Stimulated activated naive B cell treated with anti-CD40 and anti-IgM and Interleukin-4, amounts not matched to agents 10 μg/mL and 1 μg/mL and 100 μg/mL, for 72 hours (primary cell): ENCODE results near the gene SEMA4G.
A peak's percentile ranks its signal among the peaks of the same experiment; 100 is the strongest.

ENCODE experiments used
- ATAC-seq, 2 donors: fragments of 150-1000 bp; cut with Tn5 transposase; replicated peaks; 2 replicates each; pipeline ENCODE4 v1.10.0; 2021; ENCODE audit warnings: moderate library complexity in 1 of 2
- DNase-seq: peaks from one replicate; pipeline ENCODE4 v3.0.0; 2021
- H3K27ac Mint-ChIP-seq: one replicate; pipeline ENCODE4 v1.8.0; 2022; ENCODE audit warnings: mild to moderate bottlenecking, mixed read lengths
- H3K27me3 Mint-ChIP-seq, 2 donors: one replicate each; pipeline ENCODE4 v1.8.0; 2022; ENCODE audit warnings: mixed read lengths in 2 of 2
- H3K36me3 Mint-ChIP-seq, 2 donors: one replicate each; pipeline ENCODE4 v1.8.0; 2022; ENCODE audit warnings: mixed read lengths in 2 of 2, mild to moderate bottlenecking in 1 of 2
- H3K4me1 Mint-ChIP-seq, 2 donors: one replicate each; pipeline ENCODE4 v1.8.0; 2022; ENCODE audit warnings: mixed read lengths in 2 of 2, mild to moderate bottlenecking in 1 of 2
- H3K4me3 Mint-ChIP-seq, 2 donors: one replicate each; pipeline ENCODE4 v1.8.0; 2022; ENCODE audit warnings: mild to moderate bottlenecking in 2 of 2, mixed read lengths in 2 of 2, moderate library complexity in 1 of 2
- H3K9me3 Mint-ChIP-seq, 2 donors: one replicate each; pipeline ENCODE4 v1.8.0; 2022; ENCODE audit warnings: mixed read lengths in 2 of 2, mild to moderate bottlenecking in 1 of 2

Gene SEMA4G

GRCh38 chr10:101014230-101014884 is 45.1 kb downstream of the SEMA4G start:
- H3K9me3 Mint-ChIP-seq: no peaks in the 10 kb centered on the region
- no peaks in the 10 kb centered on the region for H3K36me3 Mint-ChIP-seq
- peaks cover 28 to 40% of the 10 kb centered on the region in 2 donors for H3K4me1 Mint-ChIP-seq
- DNase-seq: peak; percentile 43
- peak; percentile 38 to 47 for ATAC-seq
- no peak overlapping the region for H3K4me3 Mint-ChIP-seq
- peaks cover 42 to 50% of the 10 kb centered on the region in 2 donors for H3K27me3 Mint-ChIP-seq
- no peak overlapping the region for H3K27ac Mint-ChIP-seq

DNA sequence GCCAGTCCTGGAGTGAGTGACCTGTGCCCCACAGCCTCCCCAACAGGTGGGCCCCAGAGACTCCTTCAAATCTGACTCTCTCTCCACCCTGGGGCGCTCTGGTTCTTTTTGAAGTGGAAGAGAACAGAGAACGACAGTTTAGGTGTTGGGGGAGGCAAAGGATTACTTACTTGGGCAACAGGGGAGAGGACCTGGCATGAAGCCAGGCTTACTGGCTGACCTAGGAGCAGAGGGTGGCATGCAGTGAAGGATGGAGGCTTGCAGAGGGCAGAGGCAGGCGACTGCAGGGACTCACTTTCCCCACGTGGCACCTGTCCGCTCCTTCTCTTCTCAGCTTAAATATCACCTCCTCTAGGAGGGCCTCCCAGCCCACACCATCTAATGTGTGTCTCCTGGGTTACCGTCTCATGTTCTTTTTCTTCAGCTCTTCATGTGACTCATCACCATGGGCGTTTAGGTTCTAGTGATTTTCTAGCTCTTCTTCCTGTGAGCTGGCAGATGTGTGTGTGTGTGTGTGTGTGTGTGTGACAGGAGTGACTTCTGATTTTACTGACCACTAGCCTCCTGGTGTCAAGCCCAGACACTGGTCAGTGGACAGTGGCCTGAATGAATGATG is 45.8 kb downstream of the SEMA4G start:
- Mint-ChIP-seq H3K27me3 (peaks cover 46 to 54% of the 10 kb centered on the region in 2 donors), H3K4me3 (no peak overlapping the region), H3K9me3 (no peaks in the 10 kb centered on the region), H3K4me1 (peaks cover 29 to 44% of the 10 kb centered on the region in 2 donors), H3K36me3 (no peaks in the 10 kb centered on the region), H3K27ac (no peak overlapping the region)
- ATAC-seq (no peak), DNase-seq (no peak)

DNA sequence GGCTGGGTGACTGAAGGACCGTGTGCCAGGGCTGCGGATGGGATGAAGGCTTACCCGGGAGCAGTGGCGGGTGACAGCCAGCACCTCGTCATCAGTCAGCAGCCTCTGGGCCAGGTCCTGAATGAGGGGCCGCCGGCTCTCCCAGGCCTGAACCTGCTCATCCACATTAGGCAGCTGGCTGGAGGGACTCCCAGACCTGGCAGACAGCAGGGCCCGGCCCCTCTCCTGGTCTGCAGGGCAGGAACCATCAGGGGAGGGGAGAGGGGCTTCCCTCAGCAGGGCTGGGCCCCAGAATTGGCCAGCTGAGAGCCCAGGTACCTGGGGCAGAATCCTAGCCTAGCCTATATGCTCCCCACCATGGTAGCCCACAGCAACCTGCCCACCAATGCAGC is 46.3 kb downstream of the SEMA4G start:
- ATAC-seq: no peak

GRCh38 chr10:101016814-101017213 is 47.5 kb downstream of the SEMA4G start:
- H3K27ac Mint-ChIP-seq: peak overlapping the region; percentile 1
- peaks cover 50 to 64% of the 10 kb centered on the region in 2 donors for H3K27me3 Mint-ChIP-seq
- peaks cover 29 to 44% of the 10 kb centered on the region in 2 donors for H3K4me1 Mint-ChIP-seq

More for the DNA sequence above, 46.3 kb downstream of the SEMA4G start:
- Mint-ChIP-seq H3K4me1 (peaks cover 29 to 44% of the 10 kb centered on the region in 2 donors), H3K27me3 (peaks cover 46 to 55% of the 10 kb centered on the region in 2 donors), H3K27ac (no peak overlapping the region), H3K36me3 (no peaks in the 10 kb centered on the region), H3K4me3 (no peak overlapping the region), H3K9me3 (no peaks in the 10 kb centered on the region)
- DNase-seq: no peak

GRCh38 chr10:101018118-101018599 is 48.9 kb downstream of the SEMA4G start:
- ATAC-seq (peak; percentile 61 to 65), DNase-seq (no peak)
- peak overlapping the region; percentile 87 for H3K27ac Mint-ChIP-seq
- peaks cover 49 to 67% of the 10 kb centered on the region in 2 donors for H3K27me3 Mint-ChIP-seq
- H3K36me3 Mint-ChIP-seq: no peaks in the 10 kb centered on the region
- peak overlapping the region; percentile 61 to 71 for H3K4me3 Mint-ChIP-seq
- H3K4me1 Mint-ChIP-seq: peaks cover 22 to 38% of the 10 kb centered on the region in 2 donors
- H3K9me3 Mint-ChIP-seq: no peaks in the 10 kb centered on the region

More at GRCh38 chr10:101016814-101017213, 47.5 kb downstream of the SEMA4G start:
- no peaks in the 10 kb centered on the region for H3K9me3 Mint-ChIP-seq
- H3K36me3 Mint-ChIP-seq: no peaks in the 10 kb centered on the region
- no peak for ATAC-seq
- no peak overlapping the region for H3K4me3 Mint-ChIP-seq
- DNase-seq: no peak

GRCh38 chr10:101018600-101019439 is 49.5 kb downstream of the SEMA4G start:
- Mint-ChIP-seq H3K9me3 (no peaks in the 10 kb centered on the region), H3K27ac (peak overlapping the region; percentile 87), H3K36me3 (no peaks in the 10 kb centered on the region), H3K4me1 (peaks cover 18 to 34% of the 10 kb centered on the region in 2 donors), H3K27me3 (peaks cover 47 to 63% of the 10 kb centered on the region in 2 donors), H3K4me3 (peak overlapping the region; percentile 61 to 71)
- DNase-seq (peak; percentile 65), ATAC-seq (peak; percentile 79 to 80)
